H1 (cell line): ENCODE measurements around the gene SCUBE2.

ENCODE experiments used
- CBX5 ChIP-seq: fragments of 300-800, 300-1000 bp; sonication (generic); IDR thresholded peaks from 2 replicates; pipeline ENCODE4 v1.7.1; 2016; ENCODE audit warnings: antibody characterized with exemption, low read length, low read depth
- CHD1 ChIP-seq: IDR thresholded peaks from 2 replicates; pipeline ENCODE4 v1.6.1; 2012; ENCODE audit warnings: low read depth, low read length, improper control_type of control experiment
- EP300 ChIP-seq, 2 experiments: IDR thresholded peaks; 1 replicate in 1 of 2; 2 replicates in 1 of 2; pipeline ENCODE4 v1.6.1; 2011 to 2012; ENCODE audit warnings: low read depth in 2 of 2, low read length in 2 of 2, mild to moderate bottlenecking in 2 of 2, borderline replicate concordance in 1 of 2, inconsistent platforms in 1 of 2, moderate library complexity in 1 of 2
- EZH2 ChIP-seq: fragments of 200-600 bp; sonication (generic); IDR thresholded peaks from 2 replicates; pipeline ENCODE4 v1.7.1; 2012; ENCODE audit warnings: low read depth, mild to moderate bottlenecking, moderate library complexity, low read length, inconsistent platforms; ENCODE audit not compliant: severe bottlenecking
- GABPA ChIP-seq: IDR thresholded peaks from 2 replicates; pipeline ENCODE4 v1.6.1; 2011; ENCODE audit warnings: mild to moderate bottlenecking, low read length, moderate library complexity, borderline replicate concordance; ENCODE audit not compliant: insufficient read depth
- HDAC2 ChIP-seq, 2 experiments: fragments of 300-600 bp in 1 of 2; sonication (generic) in 1 of 2; IDR thresholded peaks; 2 replicates each; pipeline ENCODE4 v1.6.1; 2011 to 2012; ENCODE audit warnings: low read depth in 2 of 2, low read length in 2 of 2, mild to moderate bottlenecking in 2 of 2, moderate library complexity in 2 of 2, borderline replicate concordance in 1 of 2, inconsistent platforms in 1 of 2
- POLR2A ChIP-seq, 2 experiments: IDR thresholded peaks; 1 replicate in 1 of 2; 2 replicates in 1 of 2; pipeline ENCODE4 v1.6.1; 2011; ENCODE audit warnings: low read depth in 2 of 2, low read length in 2 of 2, mild to moderate bottlenecking in 2 of 2; ENCODE audit errors: control extremely low read depth in 1 of 2
- POLR2AphosphoS5 ChIP-seq: IDR thresholded peaks from 2 replicates; pipeline ENCODE4 v1.6.1; 2011; ENCODE audit warnings: low read depth, low read length
- SIN3A ChIP-seq, 2 experiments: IDR thresholded peaks in 1 of 2; conservative IDR thresholded peaks in 1 of 2; 2 replicates each; pipeline ENCODE4 v1.6.1; 2011 to 2012; ENCODE audit warnings: low read length in 2 of 2, improper control_type of control experiment in 1 of 2, low read depth in 1 of 2, mild to moderate bottlenecking in 1 of 2
- SRF ChIP-seq: IDR thresholded peaks from 2 replicates; pipeline ENCODE4 v1.6.1; 2011; ENCODE audit warnings: mild to moderate bottlenecking, low read depth, low read length, moderate library complexity
- TF ChIP-seq, protein P1 (sequence below): IDR thresholded peaks from 2 replicates; pipeline ENCODE4 v1.6.1; 2011; ENCODE audit warnings: low read depth, mild to moderate bottlenecking, low read length; ENCODE audit not compliant: insufficient read depth
- TF ChIP-seq, protein P2 (sequence below), 3 experiments: IDR thresholded peaks; 1 replicate in 2 of 3; 2 replicates in 1 of 3; pipeline versions ENCODE4 v1.5.1 to v1.6.1; 2011; ENCODE audit warnings: low read length in 3 of 3, mild to moderate bottlenecking in 3 of 3, inconsistent platforms in 2 of 3, low read depth in 1 of 3, moderate library complexity in 1 of 3; ENCODE audit not compliant: insufficient read depth in 1 of 3; ENCODE audit errors: control extremely low read depth in 1 of 3

DNA sequence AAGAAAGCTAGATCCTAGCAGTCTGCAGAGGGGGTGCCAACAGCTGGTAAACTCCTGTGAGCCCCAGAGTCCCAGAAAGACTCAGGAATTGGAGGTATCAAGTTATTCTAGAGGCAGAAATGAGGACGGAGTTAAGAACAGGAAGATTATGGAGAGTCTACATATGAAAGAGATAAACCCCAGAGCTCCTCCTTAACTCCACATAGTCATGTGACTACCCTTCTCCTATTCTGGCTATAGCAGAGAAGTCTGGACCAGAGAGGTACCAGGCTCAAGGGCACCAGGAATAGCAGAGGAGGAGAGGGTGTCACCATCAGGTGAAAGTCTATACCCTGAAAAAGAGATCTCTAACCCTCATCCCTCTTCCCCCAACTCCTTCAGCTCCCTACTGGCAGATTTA lies 29.6 kb downstream of the SCUBE2 start:
- TF ChIP-seq EZH2 (no peak), SIN3A (conservative IDR thresholded peaks at IDR 0.05 in 1 of 2, IDR thresholded peaks at IDR 0.05 in 1 of 2; ENCODE audit: low read depth in 1 of 2, low read length in 2 of 2) (no peak), POLR2A (IDR thresholded peaks at IDR 0.05; ENCODE audit: control extremely low read depth in 1 of 2, low read depth in 2 of 2, low read length in 2 of 2) (no peak), POLR2AphosphoS5 (no peak), CHD1 (no peak), GABPA (no peak), EP300 (IDR thresholded peaks at IDR 0.05; ENCODE audit: borderline replicate concordance in 1 of 2, low read depth in 2 of 2, low read length in 2 of 2) (no peak), HDAC2 (IDR thresholded peaks at IDR 0.05; ENCODE audit: borderline replicate concordance in 1 of 2, low read depth in 2 of 2, low read length in 2 of 2) (no peak), CBX5 (no peak), SRF (no peak)
- TF ChIP-seq, protein P1, sequence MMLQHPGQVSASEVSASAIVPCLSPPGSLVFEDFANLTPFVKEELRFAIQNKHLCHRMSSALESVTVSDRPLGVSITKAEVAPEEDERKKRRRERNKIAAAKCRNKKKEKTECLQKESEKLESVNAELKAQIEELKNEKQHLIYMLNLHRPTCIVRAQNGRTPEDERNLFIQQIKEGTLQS: no peak
- TF ChIP-seq, protein P2, sequence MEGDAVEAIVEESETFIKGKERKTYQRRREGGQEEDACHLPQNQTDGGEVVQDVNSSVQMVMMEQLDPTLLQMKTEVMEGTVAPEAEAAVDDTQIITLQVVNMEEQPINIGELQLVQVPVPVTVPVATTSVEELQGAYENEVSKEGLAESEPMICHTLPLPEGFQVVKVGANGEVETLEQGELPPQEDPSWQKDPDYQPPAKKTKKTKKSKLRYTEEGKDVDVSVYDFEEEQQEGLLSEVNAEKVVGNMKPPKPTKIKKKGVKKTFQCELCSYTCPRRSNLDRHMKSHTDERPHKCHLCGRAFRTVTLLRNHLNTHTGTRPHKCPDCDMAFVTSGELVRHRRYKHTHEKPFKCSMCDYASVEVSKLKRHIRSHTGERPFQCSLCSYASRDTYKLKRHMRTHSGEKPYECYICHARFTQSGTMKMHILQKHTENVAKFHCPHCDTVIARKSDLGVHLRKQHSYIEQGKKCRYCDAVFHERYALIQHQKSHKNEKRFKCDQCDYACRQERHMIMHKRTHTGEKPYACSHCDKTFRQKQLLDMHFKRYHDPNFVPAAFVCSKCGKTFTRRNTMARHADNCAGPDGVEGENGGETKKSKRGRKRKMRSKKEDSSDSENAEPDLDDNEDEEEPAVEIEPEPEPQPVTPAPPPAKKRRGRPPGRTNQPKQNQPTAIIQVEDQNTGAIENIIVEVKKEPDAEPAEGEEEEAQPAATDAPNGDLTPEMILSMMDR (IDR thresholded peaks at IDR 0.05; ENCODE audit: control extremely low read depth in 1 of 3, insufficient read depth in 1 of 3, low read depth in 1 of 3, low read length in 3 of 3): no peak
